Lower leg skin (tissue), 3 donors: ENCODE data around the gene ABCA13.

Source experiments
- POLR2A ChIP-seq, 2 donors: fragments of 450-650 bp; IDR thresholded peaks; one replicate each; pipeline ENCODE4 v1.6.1; 2016 to 2017; ENCODE audit warnings: antibody characterized with exemption in 2 of 2, mild to moderate bottlenecking in 1 of 2, moderate library complexity in 1 of 2
- TF ChIP-seq, protein P1 (sequence below), 3 donors: fragments of 450-650 bp; IDR thresholded peaks; one replicate each; pipeline ENCODE4 v1.5.1; 2016; ENCODE audit warnings: antibody characterized with exemption in 3 of 3, mild to moderate bottlenecking in 3 of 3, moderate library complexity in 2 of 3

DNA sequence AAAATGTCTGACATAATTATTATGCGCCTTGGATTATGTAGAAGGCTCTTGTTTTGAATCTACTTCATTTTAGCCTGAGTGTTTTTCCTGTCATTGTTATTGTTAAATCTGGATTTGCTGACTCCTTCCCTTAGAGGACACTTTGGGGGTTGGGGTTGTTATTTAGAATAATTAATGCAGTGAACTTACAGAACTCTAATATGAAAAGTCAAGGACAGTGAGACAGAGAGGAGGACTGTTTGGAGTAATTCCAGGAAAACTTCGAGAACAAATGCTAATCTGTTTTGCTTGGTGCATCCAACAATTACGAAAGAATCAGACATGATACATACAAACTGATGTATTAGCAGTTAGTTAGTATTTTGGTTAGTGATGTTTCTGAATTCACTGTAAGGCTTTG lies 146.1 kb downstream of the ABCA13 start:
- TF ChIP-seq, protein P1, sequence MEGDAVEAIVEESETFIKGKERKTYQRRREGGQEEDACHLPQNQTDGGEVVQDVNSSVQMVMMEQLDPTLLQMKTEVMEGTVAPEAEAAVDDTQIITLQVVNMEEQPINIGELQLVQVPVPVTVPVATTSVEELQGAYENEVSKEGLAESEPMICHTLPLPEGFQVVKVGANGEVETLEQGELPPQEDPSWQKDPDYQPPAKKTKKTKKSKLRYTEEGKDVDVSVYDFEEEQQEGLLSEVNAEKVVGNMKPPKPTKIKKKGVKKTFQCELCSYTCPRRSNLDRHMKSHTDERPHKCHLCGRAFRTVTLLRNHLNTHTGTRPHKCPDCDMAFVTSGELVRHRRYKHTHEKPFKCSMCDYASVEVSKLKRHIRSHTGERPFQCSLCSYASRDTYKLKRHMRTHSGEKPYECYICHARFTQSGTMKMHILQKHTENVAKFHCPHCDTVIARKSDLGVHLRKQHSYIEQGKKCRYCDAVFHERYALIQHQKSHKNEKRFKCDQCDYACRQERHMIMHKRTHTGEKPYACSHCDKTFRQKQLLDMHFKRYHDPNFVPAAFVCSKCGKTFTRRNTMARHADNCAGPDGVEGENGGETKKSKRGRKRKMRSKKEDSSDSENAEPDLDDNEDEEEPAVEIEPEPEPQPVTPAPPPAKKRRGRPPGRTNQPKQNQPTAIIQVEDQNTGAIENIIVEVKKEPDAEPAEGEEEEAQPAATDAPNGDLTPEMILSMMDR (IDR thresholded peaks at IDR 0.05), result no peak
- TF ChIP-seq POLR2A (IDR thresholded peaks at IDR 0.05), result no peak
